H9 (cell line): ENCODE data around the gene DACH1. TPM values are rescaled to one million over a fixed set of nuclear protein-coding genes. Genes with fewer than 3 reads are reported as not detected.

Source experiments
- DNase-seq: peaks from one replicate; pipeline ENCODE4 v3.0.0-alpha.2; 2017
- H2AFZ ChIP-seq: one replicate; pipeline ENCODE4 v1.6.1; 2013; ENCODE audit warnings: mild to moderate bottlenecking, low read length, control low read depth, moderate library complexity
- H2AK5ac ChIP-seq: 2 replicates; pipeline ENCODE4 v1.6.1; 2013; ENCODE audit warnings: low read length, control low read depth, mixed read lengths; ENCODE audit not compliant: insufficient read length
- H2BK120ac ChIP-seq: one replicate; pipeline ENCODE4 v1.6.1; 2013; ENCODE audit warnings: low read depth, mild to moderate bottlenecking, low read length, control low read depth, inconsistent platforms; ENCODE audit not compliant: poor library complexity, severe bottlenecking
- H2BK12ac ChIP-seq: 2 replicates; pipeline ENCODE4 v1.6.1; 2013; ENCODE audit warnings: low read length, control low read depth, mixed read lengths, low read depth; ENCODE audit not compliant: insufficient read length
- H2BK15ac ChIP-seq: 2 replicates; pipeline ENCODE4 v1.6.1; 2013; ENCODE audit warnings: low read depth, low read length, control low read depth
- H2BK20ac ChIP-seq: one replicate; pipeline ENCODE4 v1.6.1; 2013; ENCODE audit warnings: low read depth, mild to moderate bottlenecking, low read length, control low read depth, inconsistent platforms; ENCODE audit not compliant: poor library complexity, severe bottlenecking
- H2BK5ac ChIP-seq: 2 replicates; pipeline ENCODE4 v1.6.1; 2013; ENCODE audit warnings: low read length, control low read depth, mixed read lengths; ENCODE audit not compliant: insufficient read length
- H3K14ac ChIP-seq: 2 replicates; pipeline ENCODE4 v1.6.1; 2013; ENCODE audit warnings: low read length, control low read depth; ENCODE audit not compliant: insufficient read depth
- H3K18ac ChIP-seq: 2 replicates; pipeline ENCODE4 v1.6.1; 2013; ENCODE audit warnings: low read depth, mild to moderate bottlenecking, mixed read lengths, low read length, control low read depth; ENCODE audit not compliant: insufficient read length
- H3K23ac ChIP-seq: 2 replicates; pipeline ENCODE4 v1.6.1; 2013; ENCODE audit warnings: low read length, control low read depth, mixed read lengths, low read depth; ENCODE audit not compliant: insufficient read length
- H3K23me2 ChIP-seq: 2 replicates; pipeline ENCODE4 v1.6.1; 2013; ENCODE audit warnings: low read depth, mild to moderate bottlenecking, mixed read lengths, low read length, control low read depth; ENCODE audit not compliant: insufficient read length, poor library complexity, severe bottlenecking
- H3K27ac ChIP-seq: 2 replicates; pipeline ENCODE4 v1.5.1; 2013; ENCODE audit warnings: low read length, control low read depth, mixed read lengths, low read depth; ENCODE audit not compliant: insufficient read length
- H3K27me3 ChIP-seq: 2 replicates; pipeline ENCODE4 v1.6.1; 2013; ENCODE audit warnings: low read length, control low read depth, inconsistent platforms; ENCODE audit not compliant: insufficient read depth
- H3K4ac ChIP-seq: 2 replicates; pipeline ENCODE4 v1.6.1; 2013; ENCODE audit warnings: low read depth, mild to moderate bottlenecking, control low read depth, inconsistent platforms, low read length, moderate library complexity
- H3K4me1 ChIP-seq: 2 replicates; pipeline ENCODE4 v1.6.1; 2013; ENCODE audit warnings: low read length, control low read depth, inconsistent platforms; ENCODE audit not compliant: insufficient read depth
- H3K4me2 ChIP-seq: 2 replicates; pipeline ENCODE4 v1.6.1; 2013; ENCODE audit warnings: low read length, control low read depth, mixed read lengths; ENCODE audit not compliant: insufficient read length, insufficient read depth
- H3K56ac ChIP-seq: 2 replicates; pipeline ENCODE4 v1.6.1; 2013; ENCODE audit warnings: low read depth, mild to moderate bottlenecking, mixed read lengths, low read length, control low read depth; ENCODE audit not compliant: insufficient read length
- H3K79me1 ChIP-seq: 2 replicates; pipeline ENCODE4 v1.6.1; 2013; ENCODE audit warnings: low read depth, mild to moderate bottlenecking, moderate library complexity, low read length, control low read depth, inconsistent platforms; ENCODE audit not compliant: insufficient read depth, poor library complexity, severe bottlenecking
- H3K79me2 ChIP-seq: 2 replicates; pipeline ENCODE4 v1.6.1; 2013; ENCODE audit warnings: low read length, control low read depth, inconsistent platforms; ENCODE audit not compliant: insufficient read depth
- H3K9ac ChIP-seq: 2 replicates; pipeline ENCODE4 v1.6.1; 2013; ENCODE audit warnings: low read length, control low read depth, mixed read lengths; ENCODE audit not compliant: insufficient read length; ENCODE audit errors: extremely low read depth
- H3K9me3 ChIP-seq: one replicate; pipeline ENCODE4 v1.6.1; 2013; ENCODE audit warnings: low read depth, low read length, inconsistent platforms; ENCODE audit not compliant: control insufficient read depth
- H3T11ph ChIP-seq: one replicate; pipeline ENCODE4 v1.6.1; 2013; ENCODE audit warnings: mild to moderate bottlenecking, low read length, control low read depth, inconsistent platforms
- H4K20me1 ChIP-seq: one replicate; pipeline ENCODE4 v1.6.1; 2013; ENCODE audit not compliant: control insufficient read depth, insufficient read length, insufficient read depth
- H4K5ac ChIP-seq: 2 replicates; pipeline ENCODE4 v1.6.1; 2013; ENCODE audit warnings: low read depth, mild to moderate bottlenecking, mixed read lengths, low read length, control low read depth; ENCODE audit not compliant: insufficient read length
- H4K8ac ChIP-seq: replicated peaks from 2 replicates; pipeline ENCODE4 v1.6.1; 2013; ENCODE audit warnings: low read length, control low read depth, mixed read lengths, low read depth; ENCODE audit not compliant: insufficient read length
- H4K91ac ChIP-seq: 2 replicates; pipeline ENCODE4 v1.6.1; 2013; ENCODE audit warnings: low read depth, mild to moderate bottlenecking, moderate library complexity, mixed read lengths, low read length, control low read depth; ENCODE audit not compliant: insufficient read length
- H3K27ac Mint-ChIP-seq, 3 experiments: 2 replicates in 2 of 3; 3 replicates in 1 of 3; pipeline ENCODE4 v1.8.0; 2020 to 2021; ENCODE audit warnings: mixed read lengths in 3 of 3, mild to moderate bottlenecking in 1 of 3, moderate library complexity in 1 of 3
- H3K27me3 Mint-ChIP-seq: 2 replicates; pipeline ENCODE4 v1.8.0; 2021; ENCODE audit warnings: low read depth, mild to moderate bottlenecking, moderate library complexity, mixed read lengths
- H3K36me3 Mint-ChIP-seq, 3 experiments: 2 replicates in 2 of 3; 3 replicates in 1 of 3; pipeline ENCODE4 v1.8.0; 2020 to 2021; ENCODE audit warnings: low read depth in 3 of 3, mixed read lengths in 3 of 3; ENCODE audit not compliant: insufficient read depth in 1 of 3
- H3K4me1 Mint-ChIP-seq, 2 experiments: 2 replicates each; pipeline ENCODE4 v1.8.0; 2020; ENCODE audit warnings: mixed read lengths in 2 of 2
- H3K4me3 Mint-ChIP-seq, 2 experiments: 2 replicates in 1 of 2; 3 replicates in 1 of 2; pipeline ENCODE4 v1.8.0; 2020 to 2021; ENCODE audit warnings: mild to moderate bottlenecking in 2 of 2, mixed read lengths in 2 of 2, moderate library complexity in 1 of 2
- H3K9me3 Mint-ChIP-seq, 2 experiments: 2 replicates in 1 of 2; 3 replicates in 1 of 2; pipeline ENCODE4 v1.8.0; 2020; ENCODE audit warnings: mild to moderate bottlenecking in 2 of 2, mixed read lengths in 2 of 2, moderate library complexity in 1 of 2
- CTCF ChIP-seq: fragments of 200-600 bp; sonication (generic); conservative IDR thresholded peaks from 3 replicates; pipeline ENCODE4 v1.8.0; 2021; ENCODE audit warnings: antibody characterized with exemption, mild to moderate bottlenecking
- WGBS: extraction: QIAGEN DNeasy Blood & Tissue Kit; methylation state at CpG from one replicate; pipeline ENCODE4 v1.1.7; 2013; ENCODE audit warnings: missing lambda C conversion rate, low lambda C conversion rate, mixed read lengths; ENCODE audit not compliant: insufficient read length; ENCODE audit errors: extremely low coverage; 5-methylcytosine and 5-hydroxymethylcytosine counted together
- total RNA-seq: library from RNA; stranded (reverse); gene quantifications from 2 replicates; pipeline ENCODE4 v1.2.1, GENCODE V29; 2021

DACH1 gene
- total RNA-seq, 1 experiment from 2014 or later: not detected

- Histone ChIP-seq H3K18ac (no peak overlapping the region), H2BK12ac (no peak overlapping the region), H2AK5ac (no peak overlapping the region), H3K14ac (no peak overlapping the region), H3K23me2 (no peaks in the 10 kb centered on the region), H3T11ph (no peak overlapping the region), H3K4me1 (no peaks in the 10 kb centered on the region), H3K23ac (no peak overlapping the region), H3K4ac (no peak overlapping the region), H3K56ac (no peak overlapping the region), H4K5ac (no peak overlapping the region), H4K8ac (no peak overlapping the region), H3K27me3 (no peaks in the 10 kb centered on the region; the same call in 1 of the 2 replicates), H3K79me1 (no peaks in the 10 kb centered on the region), H3K4me2 (no peak overlapping the region), H2BK15ac (no peak overlapping the region), H2BK20ac (no peak overlapping the region), H3K9me3 (no peaks in the 10 kb centered on the region), H4K20me1 (no peaks in the 10 kb centered on the region), H2AFZ (no peak overlapping the region), H4K91ac (no peak overlapping the region), H2BK120ac (no peak overlapping the region), H2BK5ac (no peak overlapping the region), H3K27ac (no peak overlapping the region), H3K9ac (no peak overlapping the region), H3K79me2 (no peaks in the 10 kb centered on the region)
- no CpG with 5 or more reads among the region's 1 CpG for WGBS
- peaks cover 39% of the 10 kb centered on the region for H3K27me3 Mint-ChIP-seq
- no peaks in the 10 kb centered on the region for H3K36me3 Mint-ChIP-seq
- no peak for DNase-seq
- no peaks in the 10 kb centered on the region for H3K9me3 Mint-ChIP-seq
- H3K4me3 Mint-ChIP-seq: no peak overlapping the region
- TF ChIP-seq CTCF: no peak
- peaks cover 0 to 2% of the 10 kb centered on the region in 2 experiments; a peak in 2 of 4 replicates for H3K4me1 Mint-ChIP-seq
- H3K27ac Mint-ChIP-seq: no peak overlapping the region
Observed at GRCh38 chr13:71858647-71859046, 8.4 kb downstream of the DACH1 start.
